KMS-11 (cell line): ENCODE measurements around the gene R3HDM2.
"Not testable (repeated sequence)": the region's sequence is repeated elsewhere in the genome, so short reads cannot be mapped to it uniquely, and the experiment has no call there.

Experiments used
- H2AFZ ChIP-seq: fragments of 200-600 bp; sonication (generic); 2 replicates; pipeline ENCODE4 v1.6.1; 2016; ENCODE audit warnings: antibody characterized with exemption, mixed run types, low read depth
- H3K27ac ChIP-seq: fragments of 200-600 bp; sonication (generic); 2 replicates; pipeline ENCODE4 v1.6.1; 2016; ENCODE audit warnings: mild to moderate bottlenecking, mixed run types
- H3K27me3 ChIP-seq: fragments of 200-600 bp; sonication (generic); 2 replicates; pipeline ENCODE4 v1.6.1; 2017; ENCODE audit warnings: mild to moderate bottlenecking, low read depth, mixed run types, moderate library complexity; ENCODE audit not compliant: insufficient read depth
- H3K36me3 ChIP-seq: fragments of 200-600 bp; sonication (generic); 2 replicates; pipeline ENCODE4 v1.6.1; 2017; ENCODE audit warnings: mild to moderate bottlenecking, mixed run types; ENCODE audit not compliant: insufficient read depth
- H3K4me1 ChIP-seq: fragments of 200-600 bp; sonication (generic); 2 replicates; pipeline ENCODE4 v1.6.1; 2016; ENCODE audit warnings: mild to moderate bottlenecking, low read depth, mixed run types; ENCODE audit not compliant: poor library complexity, severe bottlenecking
- H3K4me2 ChIP-seq: fragments of 200-600 bp; sonication (generic); 2 replicates; pipeline ENCODE4 v1.7.0; 2016; ENCODE audit warnings: mild to moderate bottlenecking, mixed run types
- H3K4me3 ChIP-seq: fragments of 200-600 bp; sonication (generic); IDR thresholded peaks from 2 replicates; pipeline ENCODE4 v1.6.1; 2017; ENCODE audit warnings: low read depth, low read length, mixed read lengths; ENCODE audit not compliant: insufficient read depth
- H3K79me2 ChIP-seq: fragments of 200-600 bp; sonication (generic); 2 replicates; pipeline ENCODE4 v1.6.1; 2016; ENCODE audit warnings: low read depth, mixed run types; ENCODE audit not compliant: insufficient read depth
- H3K9ac ChIP-seq: fragments of 200-600 bp; sonication (generic); 2 replicates; pipeline ENCODE4 v1.6.1; 2016; ENCODE audit warnings: mild to moderate bottlenecking, mixed run types
- H4K20me1 ChIP-seq: fragments of 200-600 bp; sonication (generic); 2 replicates; pipeline ENCODE4 v1.6.1; 2016; ENCODE audit warnings: mild to moderate bottlenecking, mixed run types; ENCODE audit not compliant: insufficient read depth
- CTCF ChIP-seq: fragments of 200-600 bp; sonication (generic); conservative IDR thresholded peaks from 2 replicates; pipeline ENCODE4 v1.6.1; 2017; ENCODE audit warnings: low read depth, mild to moderate bottlenecking, antibody characterized with exemption, low read length, moderate library complexity, mixed read lengths

The R3HDM2 gene

GRCh38 chr12:57323416-57323815 is 107.4 kb downstream of the R3HDM2 start:
- H3K4me1 ChIP-seq: no peaks in the 10 kb centered on the region
- H4K20me1 ChIP-seq: no peaks in the 10 kb centered on the region
- H3K27ac ChIP-seq: no peak overlapping the region
- no peak overlapping the region for H3K4me3 ChIP-seq
- no peaks in the 10 kb centered on the region for H3K36me3 ChIP-seq
- no peak overlapping the region for H2AFZ ChIP-seq
- no peaks in the 10 kb centered on the region for H3K27me3 ChIP-seq
- H3K79me2 ChIP-seq: no peaks in the 10 kb centered on the region
- no peak overlapping the region for H3K9ac ChIP-seq
- no peak for TF ChIP-seq CTCF
- no peak overlapping the region for H3K4me2 ChIP-seq

DNA sequence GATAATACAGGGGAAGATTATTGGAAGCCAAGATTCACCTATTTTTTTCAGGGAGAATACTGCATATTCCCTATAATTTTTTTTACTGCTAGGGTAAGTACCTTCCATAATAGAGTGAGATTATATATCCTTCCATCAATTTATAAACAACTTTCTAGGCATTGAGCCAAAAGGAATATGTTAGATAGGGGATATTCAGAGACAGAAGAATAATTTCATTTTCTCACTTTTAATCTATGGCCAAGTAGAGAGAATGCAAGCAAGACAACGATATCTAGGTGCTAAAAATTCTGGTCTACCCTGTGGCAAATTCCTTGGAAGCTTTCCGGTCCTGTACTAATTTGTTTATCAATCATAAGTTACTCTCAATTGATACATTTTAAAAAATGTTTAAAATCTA is 110.2 kb downstream of the R3HDM2 start:
- no peak overlapping the region for H3K27ac ChIP-seq
- TF ChIP-seq CTCF: no peak
- no peak overlapping the region for H2AFZ ChIP-seq

DNA sequence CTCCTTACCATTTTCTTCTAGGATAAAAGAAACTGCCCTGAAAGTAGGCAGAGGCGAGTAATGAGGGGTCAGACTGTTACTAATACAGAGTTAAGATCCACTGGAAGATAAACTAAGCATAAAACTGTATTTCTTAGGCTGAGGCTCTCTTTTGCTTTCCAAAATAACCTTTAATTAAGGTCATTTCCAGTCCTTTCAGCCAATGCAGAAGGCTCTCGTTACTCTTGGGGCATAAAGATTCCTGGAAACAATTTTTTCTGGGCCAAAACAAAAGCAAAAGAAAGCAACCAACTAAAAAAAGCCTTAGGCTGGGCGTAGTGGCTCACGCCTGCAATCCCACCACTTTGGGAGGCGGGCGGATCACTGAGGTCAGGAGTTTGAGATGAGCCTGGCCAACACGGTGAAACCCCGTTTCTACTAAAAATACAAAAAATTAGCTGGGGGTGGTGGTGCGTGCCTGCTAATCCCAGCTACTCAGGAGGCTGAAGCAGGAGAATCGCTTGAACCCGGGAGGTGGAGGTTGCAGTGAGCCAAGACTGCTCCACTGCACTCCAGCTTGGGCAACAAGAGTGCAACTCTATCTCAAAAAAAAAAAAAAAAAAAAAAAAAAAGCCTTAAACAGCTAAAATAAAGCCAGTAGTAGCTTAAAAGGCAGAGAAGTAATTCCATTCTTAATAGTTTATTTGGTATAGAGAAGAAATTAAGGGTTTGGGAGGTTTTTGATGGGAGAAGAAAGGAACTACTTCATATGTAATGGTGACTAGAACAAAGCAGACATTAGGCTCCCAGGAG is 111.0 kb downstream of the R3HDM2 start:
- TF ChIP-seq CTCF: no peak
- H3K9ac ChIP-seq: no peak overlapping the region
- no peak overlapping the region for H3K4me2 ChIP-seq
- no peaks in the 10 kb centered on the region for H3K27me3 ChIP-seq
- H3K4me1 ChIP-seq: no peaks in the 10 kb centered on the region
- no peaks in the 10 kb centered on the region for H4K20me1 ChIP-seq
- no peaks in the 10 kb centered on the region for H3K36me3 ChIP-seq
- H2AFZ ChIP-seq: no peak overlapping the region
- no peak overlapping the region for H3K27ac ChIP-seq
- H3K4me3 ChIP-seq: no peak overlapping the region
- no peaks in the 10 kb centered on the region for H3K79me2 ChIP-seq

More for the DNA sequence above, 110.2 kb downstream of the R3HDM2 start:
- H3K27me3 ChIP-seq: no peaks in the 10 kb centered on the region
- H3K79me2 ChIP-seq: no peaks in the 10 kb centered on the region
- no peaks in the 10 kb centered on the region for H3K4me1 ChIP-seq
- no peak overlapping the region for H3K4me2 ChIP-seq
- no peaks in the 10 kb centered on the region for H4K20me1 ChIP-seq
- H3K36me3 ChIP-seq: no peaks in the 10 kb centered on the region
- H3K4me3 ChIP-seq: no peak overlapping the region
- H3K9ac ChIP-seq: no peak overlapping the region

- no peak overlapping the region for H2AFZ ChIP-seq
- peaks cover 3% of the 10 kb centered on the region for H3K4me1 ChIP-seq
- H4K20me1 ChIP-seq: no peaks in the 10 kb centered on the region
- H3K4me2 ChIP-seq: no peak overlapping the region
- no peak overlapping the region for H3K4me3 ChIP-seq
- no peaks in the 10 kb centered on the region for H3K36me3 ChIP-seq
- no peaks in the 10 kb centered on the region for H3K79me2 ChIP-seq
- no peak for TF ChIP-seq CTCF
- H3K27ac ChIP-seq: no peak overlapping the region
- H3K27me3 ChIP-seq: no peaks in the 10 kb centered on the region
- no peak overlapping the region for H3K9ac ChIP-seq
Measured at GRCh38 chr12:57315681-57316080, 115.2 kb downstream of the R3HDM2 start.

DNA sequence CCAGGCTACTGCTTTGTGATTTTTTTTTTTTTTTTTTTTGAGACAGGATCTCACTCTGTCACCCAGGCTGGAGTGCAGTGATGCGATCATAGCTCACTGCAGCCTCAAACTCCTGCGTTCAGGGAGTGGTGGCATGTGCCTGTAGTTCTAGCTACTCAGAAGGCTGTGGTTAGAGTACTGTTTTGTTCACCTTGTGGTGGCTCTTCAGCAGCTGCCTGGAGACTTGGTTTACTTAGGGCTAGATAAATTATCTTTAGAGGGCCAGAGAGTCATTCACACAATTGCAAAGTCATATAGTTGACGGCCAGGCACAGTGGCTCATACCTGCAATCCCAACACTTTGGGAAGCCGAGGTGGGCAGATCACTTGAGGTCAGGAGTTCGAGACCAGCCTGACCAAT is 118.6 kb downstream of the R3HDM2 start:
- H4K20me1 ChIP-seq, H3K36me3 ChIP-seq, H2AFZ ChIP-seq, H3K79me2 ChIP-seq, H3K4me3 ChIP-seq, H3K9ac ChIP-seq, H3K27ac ChIP-seq, H3K27me3 ChIP-seq, H3K4me2 ChIP-seq: not testable (repeated sequence)
- peaks cover 26% of the 10 kb centered on the region for H3K4me1 ChIP-seq
